ENCODE measurements around the gene C1orf94.

Gene C1orf94

GRCh38 chr1:34129630-34130029 is 47.1 kb upstream of the C1orf94 start:
- Histone ChIP-seq H3K4me2 (ENCODE audit: low read length, poor library complexity, severe bottlenecking) (no peak overlapping the region), H3K27ac (ENCODE audit: low read length, poor library complexity, severe bottlenecking) (no peak overlapping the region), H3K4me3 (ENCODE audit: insufficient read depth in 1 of 2, low read depth in 1 of 2, low read length in 2 of 2) (no peak overlapping the region), H2BK120ac (ENCODE audit: low read depth, low read length) (no peak overlapping the region), H4K8ac (ENCODE audit: low read length) (no peak overlapping the region), H3K9ac (ENCODE audit: low read length) (no peak overlapping the region), H4K91ac (ENCODE audit: low read length) (no peak overlapping the region), H3K4me1 (ENCODE audit: control insufficient read depth, insufficient read depth, low read depth, low read length) (no peaks in the 10 kb centered on the region), H3K14ac (ENCODE audit: low read length in 2 of 2) (no peak overlapping the region), H2AK5ac (ENCODE audit: low read length, severe bottlenecking) (no peak overlapping the region), H2BK15ac (ENCODE audit: low read depth, poor library complexity, severe bottlenecking) (no peak overlapping the region), H2AFZ (ENCODE audit: low read depth, low read length) (no peak overlapping the region), H3K27me3 (ENCODE audit: control insufficient read depth in 1 of 2, insufficient read depth in 1 of 2, low read length in 2 of 2) (no peaks in the 10 kb centered on the region), H3K18ac (ENCODE audit: low read depth in 1 of 2, low read length in 2 of 2) (no peak overlapping the region), H3K4ac (ENCODE audit: low read depth in 1 of 2, low read length in 2 of 2) (no peak overlapping the region), H2BK5ac (ENCODE audit: low read depth, low read length, poor library complexity, severe bottlenecking) (no peak overlapping the region), H3K79me1 (replicated peaks; ENCODE audit: low read length, poor library complexity, severe bottlenecking) (no peaks in the 10 kb centered on the region), H2BK12ac (ENCODE audit: low read length in 2 of 2) (no peak overlapping the region), H3K36me3 (ENCODE audit: control insufficient read depth in 1 of 2, insufficient read depth in 2 of 2, low read depth in 1 of 2, low read length in 2 of 2) (no peaks in the 10 kb centered on the region), H3K9me3 (ENCODE audit: control insufficient read depth, low read length) (no peaks in the 10 kb centered on the region), H3K23ac (ENCODE audit: low read length in 2 of 2) (no peak overlapping the region)
- WGBS: 85% methylated on average over 5 of the region's 6 CpGs
- DNase-seq: no peak

GRCh38 chr1:34130306-34130705 is 46.4 kb upstream of the C1orf94 start:
- WGBS: 71% methylated on average over 5 of the region's 5 CpGs
- Histone ChIP-seq H2BK15ac (ENCODE audit: low read depth, poor library complexity, severe bottlenecking) (no peak overlapping the region), H2BK120ac (ENCODE audit: low read depth, low read length) (no peak overlapping the region), H3K18ac (ENCODE audit: low read depth in 1 of 2, low read length in 2 of 2) (no peak overlapping the region), H4K8ac (ENCODE audit: low read length) (no peak overlapping the region), H3K4me1 (ENCODE audit: control insufficient read depth, insufficient read depth, low read depth, low read length) (no peaks in the 10 kb centered on the region), H3K9me3 (ENCODE audit: control insufficient read depth, low read length) (no peaks in the 10 kb centered on the region), H3K27ac (ENCODE audit: low read length, poor library complexity, severe bottlenecking) (no peak overlapping the region), H3K27me3 (ENCODE audit: control insufficient read depth in 1 of 2, insufficient read depth in 1 of 2, low read length in 2 of 2) (no peaks in the 10 kb centered on the region), H2BK12ac (ENCODE audit: low read length in 2 of 2) (no peak overlapping the region), H3K4me2 (ENCODE audit: low read length, poor library complexity, severe bottlenecking) (no peak overlapping the region), H2BK5ac (ENCODE audit: low read depth, low read length, poor library complexity, severe bottlenecking) (no peak overlapping the region), H4K91ac (ENCODE audit: low read length) (no peak overlapping the region), H2AK5ac (ENCODE audit: low read length, severe bottlenecking) (no peak overlapping the region), H2AFZ (ENCODE audit: low read depth, low read length) (no peak overlapping the region), H3K9ac (ENCODE audit: low read length) (no peak overlapping the region), H3K4ac (ENCODE audit: low read depth in 1 of 2, low read length in 2 of 2) (no peak overlapping the region), H3K36me3 (ENCODE audit: control insufficient read depth in 1 of 2, insufficient read depth in 2 of 2, low read depth in 1 of 2, low read length in 2 of 2) (no peaks in the 10 kb centered on the region), H3K79me1 (replicated peaks; ENCODE audit: low read length, poor library complexity, severe bottlenecking) (no peaks in the 10 kb centered on the region), H3K23ac (ENCODE audit: low read length in 2 of 2) (no peak overlapping the region), H3K4me3 (ENCODE audit: insufficient read depth in 1 of 2, low read depth in 1 of 2, low read length in 2 of 2) (no peak overlapping the region), H3K14ac (ENCODE audit: low read length in 2 of 2) (no peak overlapping the region)
- no peak for DNase-seq

DNA sequence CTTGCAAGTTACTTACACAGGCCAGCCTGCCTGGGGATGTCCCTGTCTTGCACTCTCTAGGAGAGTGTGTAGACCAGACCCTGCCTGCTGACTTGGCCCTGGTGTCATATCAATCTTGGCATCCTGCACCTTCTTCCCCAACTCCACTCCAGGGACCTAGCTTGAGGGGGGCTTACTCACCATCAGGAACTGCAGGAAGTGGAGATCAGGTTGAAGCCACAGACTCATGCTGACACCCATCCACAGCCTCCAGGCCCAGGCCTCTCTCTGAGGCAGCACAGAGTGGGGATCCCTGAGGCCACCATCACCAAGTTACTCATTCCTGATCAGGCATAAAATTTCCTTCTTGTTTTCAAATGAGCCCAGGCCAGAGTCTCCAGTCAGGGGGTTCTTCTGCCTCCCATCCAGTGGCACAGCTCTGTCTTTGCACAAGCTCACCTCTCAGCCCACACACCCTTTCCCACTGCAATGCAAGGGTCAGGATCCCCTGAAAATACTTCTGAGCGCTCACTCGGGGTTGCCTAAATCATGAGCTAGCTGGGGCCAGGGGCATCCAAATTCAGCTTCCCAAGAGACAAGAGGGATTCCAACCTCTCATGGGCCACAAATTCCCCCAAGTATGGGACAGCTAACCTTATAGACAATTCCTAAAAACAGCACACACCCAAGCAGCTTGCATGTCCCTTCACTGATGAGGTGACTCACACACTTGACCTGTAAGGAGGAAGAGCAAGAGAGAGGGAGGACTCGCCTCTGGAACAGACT is 45.1 kb upstream of the C1orf94 start:
- Histone ChIP-seq H3K23ac (ENCODE audit: low read length in 2 of 2) (no peak overlapping the region), H3K14ac (ENCODE audit: low read length in 2 of 2) (no peak overlapping the region), H2AK5ac (ENCODE audit: low read length, severe bottlenecking) (no peak overlapping the region), H3K4me2 (ENCODE audit: low read length, poor library complexity, severe bottlenecking) (no peak overlapping the region), H4K91ac (ENCODE audit: low read length) (no peak overlapping the region), H3K9me3 (ENCODE audit: control insufficient read depth, low read length) (no peaks in the 10 kb centered on the region), H2BK15ac (ENCODE audit: low read depth, poor library complexity, severe bottlenecking) (no peak overlapping the region), H3K27ac (ENCODE audit: low read length, poor library complexity, severe bottlenecking) (no peak overlapping the region), H3K79me1 (replicated peaks; ENCODE audit: low read length, poor library complexity, severe bottlenecking) (no peaks in the 10 kb centered on the region), H3K36me3 (ENCODE audit: control insufficient read depth in 1 of 2, insufficient read depth in 2 of 2, low read depth in 1 of 2, low read length in 2 of 2) (no peaks in the 10 kb centered on the region), H3K18ac (ENCODE audit: low read depth in 1 of 2, low read length in 2 of 2) (no peak overlapping the region), H4K8ac (ENCODE audit: low read length) (no peak overlapping the region), H3K4ac (ENCODE audit: low read depth in 1 of 2, low read length in 2 of 2) (no peak overlapping the region), H2BK5ac (ENCODE audit: low read depth, low read length, poor library complexity, severe bottlenecking) (no peak overlapping the region), H3K27me3 (ENCODE audit: control insufficient read depth in 1 of 2, insufficient read depth in 1 of 2, low read length in 2 of 2) (no peaks in the 10 kb centered on the region), H3K4me1 (ENCODE audit: control insufficient read depth, insufficient read depth, low read depth, low read length) (no peaks in the 10 kb centered on the region), H2AFZ (ENCODE audit: low read depth, low read length) (no peak overlapping the region), H3K4me3 (ENCODE audit: insufficient read depth in 1 of 2, low read depth in 1 of 2, low read length in 2 of 2) (no peak overlapping the region), H3K9ac (ENCODE audit: low read length) (no peak overlapping the region), H2BK12ac (ENCODE audit: low read length in 2 of 2) (no peak overlapping the region), H2BK120ac (ENCODE audit: low read depth, low read length) (no peak overlapping the region)
- no peak for DNase-seq
- WGBS: 75% methylated on average over 3 of the region's 3 CpGs

DNA sequence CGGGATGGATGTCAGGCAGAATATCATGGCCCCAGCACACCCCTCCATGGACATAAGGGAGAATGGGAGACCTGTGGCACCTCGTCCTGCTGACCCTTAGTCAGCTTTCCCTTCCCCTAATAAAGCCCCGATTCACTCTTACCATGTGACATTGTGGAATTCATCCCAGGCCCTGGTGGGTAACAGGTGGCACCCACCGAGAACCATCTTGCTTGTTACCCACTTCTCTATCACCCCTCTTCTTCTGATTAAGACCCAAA is 44.6 kb upstream of the C1orf94 start:
- Histone ChIP-seq H3K14ac (ENCODE audit: low read length in 2 of 2) (no peak overlapping the region), H3K18ac (ENCODE audit: low read depth in 1 of 2, low read length in 2 of 2) (no peak overlapping the region), H4K8ac (ENCODE audit: low read length) (no peak overlapping the region), H2BK5ac (ENCODE audit: low read depth, low read length, poor library complexity, severe bottlenecking) (no peak overlapping the region), H3K9ac (ENCODE audit: low read length) (no peak overlapping the region), H2BK120ac (ENCODE audit: low read depth, low read length) (no peak overlapping the region), H3K79me1 (replicated peaks; ENCODE audit: low read length, poor library complexity, severe bottlenecking) (no peaks in the 10 kb centered on the region), H3K4ac (ENCODE audit: low read depth in 1 of 2, low read length in 2 of 2) (no peak overlapping the region), H2BK15ac (ENCODE audit: low read depth, poor library complexity, severe bottlenecking) (no peak overlapping the region), H3K27ac (ENCODE audit: low read length, poor library complexity, severe bottlenecking) (no peak overlapping the region), H2BK12ac (ENCODE audit: low read length in 2 of 2) (no peak overlapping the region), H3K4me3 (ENCODE audit: insufficient read depth in 1 of 2, low read depth in 1 of 2, low read length in 2 of 2) (no peak overlapping the region), H3K9me3 (ENCODE audit: control insufficient read depth, low read length) (no peaks in the 10 kb centered on the region), H2AFZ (ENCODE audit: low read depth, low read length) (no peak overlapping the region), H3K27me3 (ENCODE audit: control insufficient read depth in 1 of 2, insufficient read depth in 1 of 2, low read length in 2 of 2) (no peaks in the 10 kb centered on the region), H2AK5ac (ENCODE audit: low read length, severe bottlenecking) (no peak overlapping the region), H3K4me1 (ENCODE audit: control insufficient read depth, insufficient read depth, low read depth, low read length) (no peaks in the 10 kb centered on the region), H4K91ac (ENCODE audit: low read length) (no peak overlapping the region), H3K36me3 (ENCODE audit: control insufficient read depth in 1 of 2, insufficient read depth in 2 of 2, low read depth in 1 of 2, low read length in 2 of 2) (no peaks in the 10 kb centered on the region), H3K4me2 (ENCODE audit: low read length, poor library complexity, severe bottlenecking) (no peak overlapping the region), H3K23ac (ENCODE audit: low read length in 2 of 2) (no peak overlapping the region)
- DNase-seq: no peak
- WGBS: 72% methylated on average over 4 of the region's 4 CpGs

All from mesenchymal stem cell (in vitro differentiated cells and primary cell).